ENCODE data around the gene MACO1. TPM values are rescaled to one million over a fixed set of nuclear protein-coding genes. Genes with fewer than 3 reads are reported as not detected.

The MACO1 gene
- total RNA-seq, 1 donor from 2014 or later: 15.2 TPM

DNA sequence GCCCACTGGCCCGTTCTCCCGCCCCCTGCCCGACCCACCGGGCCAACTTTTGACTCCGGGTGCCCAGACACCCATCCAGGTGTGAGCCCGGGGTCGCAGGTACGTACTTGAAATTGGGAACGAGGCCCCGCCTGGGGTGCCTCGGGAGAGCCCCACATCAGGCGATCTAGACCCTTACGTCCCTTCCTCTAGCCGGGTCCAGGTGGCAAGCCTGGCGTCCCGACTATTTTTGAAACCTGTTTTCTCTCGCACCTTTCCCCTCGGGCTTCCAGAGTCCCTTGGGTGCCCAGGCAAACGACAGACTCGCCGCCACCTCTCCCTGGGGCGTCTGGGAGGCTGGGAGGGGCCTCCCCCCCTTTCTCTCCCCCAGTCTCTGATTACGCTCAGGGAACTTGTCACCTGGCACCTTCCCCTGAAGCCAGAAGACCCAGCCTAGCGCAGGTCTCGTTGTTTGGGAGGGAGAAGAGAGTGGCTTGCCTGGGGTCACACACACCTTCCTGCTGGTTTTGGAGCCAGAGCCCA, 113.6 kb downstream of the MACO1 start:
- ATAC-seq: peak; percentile 3

DNA sequence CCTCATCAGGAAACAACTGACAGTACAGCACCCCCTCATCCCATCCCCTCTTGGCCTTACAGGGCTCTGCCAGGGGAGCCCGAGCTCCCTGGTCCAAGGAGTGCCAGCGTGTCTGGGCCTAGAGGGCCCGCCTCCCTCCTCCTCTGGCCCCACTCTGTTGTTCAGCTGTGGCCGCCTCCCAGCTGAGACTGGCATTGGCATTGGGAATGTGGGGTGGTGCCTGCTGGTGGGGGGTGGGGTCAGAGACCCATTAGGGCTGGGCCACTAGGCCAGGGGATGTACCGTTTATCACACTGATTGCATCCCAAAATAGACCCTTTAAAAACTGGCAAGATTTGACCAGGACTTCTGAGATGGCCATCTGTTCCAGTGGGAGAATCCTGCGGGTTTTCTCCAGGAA, 114.1 kb downstream of the MACO1 start:
- peak; percentile 31 for ATAC-seq

DNA sequence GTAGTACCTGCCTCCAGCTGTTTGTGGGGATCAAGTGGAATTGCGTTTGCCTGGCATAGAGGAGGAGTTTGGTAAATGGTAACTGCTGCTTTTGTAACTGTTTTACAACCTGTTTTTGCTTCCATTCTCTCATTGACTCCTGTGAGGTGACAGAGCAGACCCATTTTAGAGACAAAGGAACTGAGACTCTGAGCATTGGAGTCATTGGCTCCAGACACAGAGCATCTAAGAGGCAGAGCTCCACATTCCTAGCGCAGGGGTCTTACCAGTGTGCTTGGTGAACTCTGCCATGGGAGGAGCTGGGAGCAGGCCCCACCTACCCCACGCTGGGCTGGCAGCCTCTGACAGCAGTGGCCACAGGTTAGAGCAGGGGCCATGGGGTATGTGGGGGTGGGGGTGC, 115.1 kb downstream of the MACO1 start:
- no peak for ATAC-seq

DNA sequence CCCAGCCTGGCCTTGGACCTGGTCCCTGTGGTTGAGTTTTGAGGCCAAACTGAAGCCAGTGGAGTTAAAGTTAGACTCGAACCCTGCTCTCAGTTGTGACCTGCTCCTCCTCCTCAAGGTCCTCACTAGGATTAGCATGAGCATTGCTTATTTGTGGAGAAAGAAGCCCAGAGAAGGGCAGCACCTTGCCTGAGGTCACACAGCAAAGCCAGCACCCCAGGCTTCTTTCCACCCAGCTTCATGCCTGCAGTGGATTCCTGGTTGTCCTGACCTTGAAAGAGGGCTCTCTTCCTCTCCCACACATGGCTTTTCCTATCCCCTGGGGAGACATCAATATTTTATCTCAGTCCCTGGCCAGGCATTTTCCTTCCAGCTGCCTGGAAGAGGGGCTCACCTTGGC, 115.5 kb downstream of the MACO1 start:
- ATAC-seq: no peak

DNA sequence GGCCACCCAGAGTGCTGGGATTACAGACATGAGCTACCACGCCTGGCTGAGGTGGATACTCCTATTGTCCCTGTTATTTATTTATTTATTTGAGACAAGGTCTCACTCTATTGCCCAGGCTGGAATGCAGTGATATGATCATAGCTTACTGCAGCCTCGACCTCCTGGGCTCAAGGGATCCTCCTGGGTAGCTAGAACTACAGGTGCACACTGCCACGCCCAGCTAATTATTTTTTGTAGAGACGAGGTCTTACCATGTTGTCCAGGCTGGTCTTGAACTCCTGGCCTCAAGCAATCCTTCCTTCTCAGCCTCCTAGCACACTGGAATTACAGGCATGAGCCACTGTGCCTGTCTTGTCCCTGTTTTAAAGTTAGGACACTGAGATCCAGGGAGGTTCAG, 117.9 kb downstream of the MACO1 start:
- ATAC-seq: no peak

DNA sequence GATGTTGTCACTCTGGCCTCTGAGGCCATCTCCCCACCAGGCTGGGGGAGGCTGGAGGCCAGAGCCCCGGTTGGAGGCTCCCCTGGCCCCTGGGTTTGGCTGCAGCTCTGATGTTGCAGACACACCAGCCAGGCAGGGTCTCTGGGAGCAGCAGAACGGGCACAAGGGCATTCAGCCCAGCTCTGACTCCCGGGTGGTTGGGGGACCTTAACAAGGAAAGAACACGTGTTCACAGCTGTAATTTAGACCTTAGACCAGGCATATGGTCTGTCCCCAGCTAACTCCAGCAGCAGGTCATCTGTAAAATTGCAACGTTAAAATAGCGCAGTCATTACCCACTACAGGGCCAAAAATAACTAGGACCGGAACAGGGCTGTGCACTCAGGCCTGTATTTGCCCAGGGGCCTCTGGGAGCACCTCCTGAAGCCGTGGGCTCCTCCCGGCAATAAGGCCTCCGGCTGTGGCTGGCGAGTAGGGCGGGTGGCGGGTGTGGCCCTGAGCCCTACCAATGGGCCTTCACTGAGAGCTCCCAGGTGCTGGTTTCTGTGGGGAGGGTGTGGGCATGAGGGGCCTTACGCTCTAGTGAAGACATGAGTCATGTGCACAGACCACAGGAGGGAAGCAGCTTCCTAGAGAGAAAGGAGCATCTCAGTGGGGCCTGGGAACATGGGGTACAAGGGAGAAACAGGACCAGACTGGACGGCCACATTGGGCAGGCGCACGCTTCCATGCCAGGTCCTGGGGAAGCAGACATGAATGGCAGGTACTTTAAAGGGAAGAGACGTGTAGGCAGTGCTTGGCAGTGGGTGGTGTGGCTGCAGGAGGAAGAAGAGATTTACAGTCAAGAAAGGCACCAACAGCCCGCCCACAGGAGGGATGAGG, 118.8 kb downstream of the MACO1 start:
- peak; percentile 78 for ATAC-seq

Other genes with a start within 250 kb of the MACO1 start
- gene SYF2, start 198.4 kb upstream of the MACO1 start, total RNA-seq: 20.7 TPM
- 38.1 TPM for gene RSRP1, start 183.4 kb upstream of the MACO1 start, total RNA-seq
- gene RHD, start 158.4 kb upstream of the MACO1 start, total RNA-seq: not detected
- gene TMEM50A, start 92.6 kb upstream of the MACO1 start, total RNA-seq: 66.2 TPM
- gene RHCE, start 10.1 kb upstream of the MACO1 start, total RNA-seq: 0.76 TPM
- 18.8 TPM for gene LDLRAP1, start 112.7 kb downstream of the MACO1 start, total RNA-seq
- 2.6 TPM for gene MAN1C1, start 185.9 kb downstream of the MACO1 start, total RNA-seq

Data from esophagus mucosa (tissue), 1 donor.